Inflammatory macrophage (primary cell): ENCODE results near the gene NDUFAF7.
"Not testable (repeated sequence)": the region's sequence is repeated elsewhere in the genome, so short reads cannot be mapped to it uniquely, and the experiment has no call there.

Experiments
- DNase-seq, 2 donors: peaks; one replicate each; pipeline ENCODE4 v3.0.0-alpha.2; 2020 to 2022

Gene NDUFAF7

GRCh38 chr2:37284381-37284780 lies 52.9 kb downstream of the NDUFAF7 start:
- DNase-seq = no peak

- DNase-seq = peak in 1 of 2 donors; percentile 12
These were observed 56.5 kb downstream of the NDUFAF7 start for GRCh38 chr2:37287966-37288365.

DNA sequence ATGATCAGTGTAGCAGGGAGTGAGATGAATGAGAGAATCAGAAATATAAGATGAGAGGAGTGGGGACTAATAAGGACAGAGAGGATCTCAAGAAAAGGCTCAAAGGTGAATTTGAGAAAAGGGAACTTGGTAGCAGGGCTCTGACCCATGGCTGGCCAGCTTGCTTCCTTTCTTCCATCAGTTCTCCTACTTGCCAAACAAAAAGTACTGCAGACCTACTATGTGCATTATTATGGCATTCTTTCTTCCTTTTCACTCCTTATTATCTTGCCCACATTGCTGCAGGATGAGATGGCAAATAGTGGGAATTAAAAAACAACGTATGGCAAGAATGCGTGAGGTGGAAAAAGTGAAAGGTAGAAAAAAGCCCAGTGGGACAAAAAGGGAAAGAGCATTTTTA lies 60.2 kb downstream of the NDUFAF7 start:
- no peak for DNase-seq

- not testable (repeated sequence) for DNase-seq
These were observed 63.4 kb downstream of the NDUFAF7 start for GRCh38 chr2:37294858-37295257.

DNA sequence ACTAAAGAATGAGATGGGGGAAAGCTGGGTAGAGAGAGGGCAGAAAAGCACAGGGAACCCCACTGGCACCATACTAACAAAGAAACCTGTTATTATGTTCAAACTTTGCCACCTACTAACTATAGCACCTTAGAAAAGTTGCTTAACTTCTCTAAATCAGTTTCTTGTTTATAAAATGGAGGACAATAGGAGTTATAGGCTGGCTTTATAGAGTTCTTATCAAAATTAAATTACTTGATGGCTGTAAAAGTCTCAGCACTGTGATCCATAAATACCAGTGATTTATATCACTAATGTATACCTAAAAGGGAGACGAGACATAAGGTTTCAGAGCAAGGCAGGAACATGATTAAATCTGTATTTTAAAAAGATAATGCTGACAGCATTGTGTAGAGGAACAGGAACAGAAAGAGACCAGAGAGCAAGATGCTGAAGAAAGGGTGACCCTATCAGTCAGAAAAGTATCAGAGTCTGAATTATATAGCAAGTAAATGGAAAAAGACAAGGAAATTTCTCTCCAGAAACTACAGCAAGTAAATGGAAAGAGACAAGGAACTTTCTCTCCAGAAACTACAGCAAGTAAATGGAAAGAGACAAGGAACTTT lies 64.1 kb downstream of the NDUFAF7 start:
- DNase-seq = no peak

- no peak for DNase-seq
These were observed 66.2 kb downstream of the NDUFAF7 start for GRCh38 chr2:37297632-37298031.
